Measurements from ENCODE around the gene IGHMBP2. TPM values are rescaled to one million over a fixed set of nuclear protein-coding genes. Genes with fewer than 3 reads are reported as not detected.
A peak's percentile ranks its signal among the peaks of the same experiment; 100 is the strongest.

Gene IGHMBP2
- total RNA-seq, 1 donor from 2014 or later: 30.1 TPM

DNA sequence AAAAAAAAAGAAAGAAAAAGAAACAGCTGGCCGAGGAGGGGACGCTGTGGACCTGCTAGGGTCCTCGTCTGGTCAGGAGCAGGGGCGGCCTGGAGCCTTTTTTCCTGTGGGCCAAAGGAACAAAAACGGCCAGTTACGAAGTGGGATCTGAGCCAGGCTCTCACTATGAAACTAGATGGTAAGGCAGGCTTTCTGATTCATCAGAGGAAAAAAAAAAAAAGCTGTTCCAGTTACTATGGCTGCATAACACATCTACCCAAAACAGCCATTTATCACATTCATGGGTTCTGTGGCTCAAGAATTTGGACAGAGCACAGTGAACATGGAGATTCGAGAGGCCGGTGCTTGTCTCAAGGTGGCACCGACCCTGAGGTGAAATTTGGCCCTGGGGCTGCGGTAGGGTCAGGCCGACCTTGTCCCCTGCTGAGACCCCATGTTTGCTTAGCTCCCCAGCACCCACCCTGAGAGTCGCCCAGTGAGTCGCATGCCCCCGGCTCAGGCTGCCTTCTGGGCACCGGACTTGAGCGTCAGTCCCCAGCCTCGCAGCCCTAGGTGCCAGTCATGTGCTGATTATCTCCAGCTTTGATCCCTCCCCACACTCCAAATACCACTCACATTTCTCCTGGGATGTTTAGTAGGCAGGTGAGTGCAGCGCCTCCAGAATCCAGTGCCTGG is 42.9 kb downstream of the IGHMBP2 start:
- H3K27me3 Mint-ChIP-seq (ENCODE audit: low read depth): peaks cover 3% of the 10 kb centered on the region
- peaks cover 26% of the 10 kb centered on the region for H3K4me1 Mint-ChIP-seq
- H3K4me3 Mint-ChIP-seq: no peak overlapping the region
- DNase-seq (ENCODE audit: low read depth, low spot score): no peak
- no peak overlapping the region for H3K27ac Mint-ChIP-seq (ENCODE audit: unreplicated experiment)
- TF ChIP-seq, protein P1, sequence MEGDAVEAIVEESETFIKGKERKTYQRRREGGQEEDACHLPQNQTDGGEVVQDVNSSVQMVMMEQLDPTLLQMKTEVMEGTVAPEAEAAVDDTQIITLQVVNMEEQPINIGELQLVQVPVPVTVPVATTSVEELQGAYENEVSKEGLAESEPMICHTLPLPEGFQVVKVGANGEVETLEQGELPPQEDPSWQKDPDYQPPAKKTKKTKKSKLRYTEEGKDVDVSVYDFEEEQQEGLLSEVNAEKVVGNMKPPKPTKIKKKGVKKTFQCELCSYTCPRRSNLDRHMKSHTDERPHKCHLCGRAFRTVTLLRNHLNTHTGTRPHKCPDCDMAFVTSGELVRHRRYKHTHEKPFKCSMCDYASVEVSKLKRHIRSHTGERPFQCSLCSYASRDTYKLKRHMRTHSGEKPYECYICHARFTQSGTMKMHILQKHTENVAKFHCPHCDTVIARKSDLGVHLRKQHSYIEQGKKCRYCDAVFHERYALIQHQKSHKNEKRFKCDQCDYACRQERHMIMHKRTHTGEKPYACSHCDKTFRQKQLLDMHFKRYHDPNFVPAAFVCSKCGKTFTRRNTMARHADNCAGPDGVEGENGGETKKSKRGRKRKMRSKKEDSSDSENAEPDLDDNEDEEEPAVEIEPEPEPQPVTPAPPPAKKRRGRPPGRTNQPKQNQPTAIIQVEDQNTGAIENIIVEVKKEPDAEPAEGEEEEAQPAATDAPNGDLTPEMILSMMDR (conservative IDR thresholded peaks at IDR 0.05): no peak
- no peaks in the 10 kb centered on the region for H3K9me3 Mint-ChIP-seq
- H3K36me3 Mint-ChIP-seq (ENCODE audit: low read depth): no peaks in the 10 kb centered on the region

DNA sequence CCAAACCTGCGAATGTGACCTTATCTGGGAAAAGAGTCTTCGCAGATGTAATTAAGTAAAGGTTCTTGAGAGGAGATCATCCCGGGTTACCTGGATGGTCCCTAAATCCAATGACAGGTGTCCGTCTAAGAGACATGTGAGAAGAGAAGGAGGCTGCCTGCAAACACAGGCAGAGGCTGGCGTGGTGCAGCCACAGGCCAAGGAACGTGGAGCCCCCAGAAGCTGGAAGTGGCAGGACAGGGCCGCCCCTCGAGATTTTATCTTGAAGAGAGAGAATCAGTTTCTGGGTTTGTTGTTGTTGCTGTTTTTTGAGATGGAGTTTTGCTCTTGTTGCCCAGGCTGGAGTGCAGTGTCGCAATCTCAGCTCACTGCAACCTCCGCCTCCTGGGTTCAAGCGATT is 43.5 kb downstream of the IGHMBP2 start:
- Mint-ChIP-seq H3K4me3 (no peak overlapping the region), H3K27me3 (ENCODE audit: low read depth) (peaks cover 3% of the 10 kb centered on the region), H3K9me3 (no peaks in the 10 kb centered on the region), H3K36me3 (ENCODE audit: low read depth) (no peaks in the 10 kb centered on the region), H3K4me1 (peaks cover 26% of the 10 kb centered on the region), H3K27ac (ENCODE audit: unreplicated experiment) (no peak overlapping the region)
- no peak for DNase-seq (ENCODE audit: low read depth, low spot score)
- TF ChIP-seq, protein P1 (conservative IDR thresholded peaks at IDR 0.05): no peak

DNA sequence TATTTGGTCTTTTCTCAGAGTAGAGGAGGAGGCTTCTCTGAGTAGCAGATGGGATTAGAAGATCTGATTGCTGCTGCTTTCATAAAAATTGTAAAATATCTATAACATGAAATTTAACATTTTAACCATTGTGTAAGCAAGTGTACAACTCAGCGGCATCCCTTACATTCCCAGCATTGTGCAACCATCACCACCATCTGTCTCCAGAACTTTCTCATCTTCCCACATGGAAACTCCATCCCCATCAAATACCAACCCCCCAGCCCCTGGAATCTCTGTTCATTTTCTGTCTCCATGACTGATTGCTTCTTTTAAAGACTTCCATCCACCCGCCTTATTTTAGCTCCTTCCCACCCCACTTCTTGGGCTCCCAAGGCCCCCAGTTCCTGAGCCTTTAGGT is 44.8 kb downstream of the IGHMBP2 start:
- no peak for DNase-seq (ENCODE audit: low read depth, low spot score)
- H3K27ac Mint-ChIP-seq (ENCODE audit: unreplicated experiment): no peak overlapping the region
- H3K36me3 Mint-ChIP-seq (ENCODE audit: low read depth): no peaks in the 10 kb centered on the region
- peaks cover 3% of the 10 kb centered on the region for H3K27me3 Mint-ChIP-seq (ENCODE audit: low read depth)
- no peaks in the 10 kb centered on the region for H3K9me3 Mint-ChIP-seq
- TF ChIP-seq, protein P1 (conservative IDR thresholded peaks at IDR 0.05): no peak
- no peak overlapping the region for H3K4me3 Mint-ChIP-seq
- peaks cover 26% of the 10 kb centered on the region for H3K4me1 Mint-ChIP-seq

DNA sequence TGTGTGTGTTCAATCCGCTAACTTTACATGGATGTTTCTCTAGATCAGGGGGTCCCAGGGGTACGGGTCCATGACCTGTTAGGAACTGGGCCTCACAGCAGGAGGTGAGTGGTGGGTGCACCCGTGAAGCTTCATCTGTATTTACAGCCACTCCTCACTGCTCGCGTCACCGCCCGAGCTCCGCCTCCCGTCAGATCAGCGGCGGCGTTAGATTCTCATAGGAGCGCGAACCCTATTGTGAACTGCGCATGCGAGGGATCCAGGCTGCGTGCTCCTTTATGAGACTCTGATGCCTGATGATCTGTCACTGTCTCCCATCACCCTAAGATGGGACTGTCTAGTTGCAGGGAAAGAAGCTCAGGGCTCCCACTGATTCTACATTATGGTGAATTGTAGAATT is 45.2 kb downstream of the IGHMBP2 start:
- H3K27me3 Mint-ChIP-seq (ENCODE audit: low read depth): peaks cover 3% of the 10 kb centered on the region

DNA sequence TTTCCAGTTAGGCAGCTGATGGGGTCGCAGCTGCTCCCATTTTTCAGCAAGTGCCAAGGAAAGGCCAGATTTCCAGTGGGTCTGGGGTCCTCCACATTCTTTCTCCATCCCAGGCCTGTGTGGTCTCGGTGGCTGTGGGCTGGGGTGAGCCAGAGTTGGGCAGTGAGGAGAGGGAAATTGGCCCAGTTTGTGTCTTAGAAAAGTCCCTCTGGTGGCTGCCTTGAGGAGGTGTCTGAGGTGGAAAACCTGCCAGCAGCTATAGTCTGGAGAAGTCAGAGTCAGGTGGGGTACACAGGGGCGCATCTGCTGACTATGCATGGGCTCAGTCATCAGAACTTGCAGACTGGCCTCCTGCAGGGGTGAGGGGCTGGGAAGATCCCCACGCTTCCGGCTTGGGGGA is 46.6 kb downstream of the IGHMBP2 start:
- peak; percentile 16 for DNase-seq (ENCODE audit: low read depth, low spot score)
- Mint-ChIP-seq H3K4me1 (peaks cover 28% of the 10 kb centered on the region), H3K27me3 (ENCODE audit: low read depth) (peaks cover 3% of the 10 kb centered on the region), H3K36me3 (ENCODE audit: low read depth) (no peaks in the 10 kb centered on the region), H3K9me3 (no peaks in the 10 kb centered on the region), H3K27ac (ENCODE audit: unreplicated experiment) (no peak overlapping the region), H3K4me3 (peak overlapping the region; percentile 65)
- TF ChIP-seq, protein P1 (conservative IDR thresholded peaks at IDR 0.05): peak; percentile 53

More for the DNA sequence above, 45.2 kb downstream of the IGHMBP2 start:
- no peaks in the 10 kb centered on the region for H3K36me3 Mint-ChIP-seq (ENCODE audit: low read depth)
- H3K4me1 Mint-ChIP-seq: peaks cover 26% of the 10 kb centered on the region
- H3K4me3 Mint-ChIP-seq: no peak overlapping the region
- no peak for DNase-seq (ENCODE audit: low read depth, low spot score)
- TF ChIP-seq, protein P1 (conservative IDR thresholded peaks at IDR 0.05): no peak
- H3K27ac Mint-ChIP-seq (ENCODE audit: unreplicated experiment): no peak overlapping the region
- no peaks in the 10 kb centered on the region for H3K9me3 Mint-ChIP-seq

Data from neural crest cell (in vitro differentiated cells).